NCI-H2029 (cell line): Measurements from ENCODE around the gene ACSS3.
A peak's percentile ranks its signal among the peaks of the same experiment; 100 is the strongest.

Source experiments
- DNase-seq: peaks from one replicate; lab custom pipeline; 2025; lab: John Stamatoyannopoulos, UW

Gene ACSS3

DNA sequence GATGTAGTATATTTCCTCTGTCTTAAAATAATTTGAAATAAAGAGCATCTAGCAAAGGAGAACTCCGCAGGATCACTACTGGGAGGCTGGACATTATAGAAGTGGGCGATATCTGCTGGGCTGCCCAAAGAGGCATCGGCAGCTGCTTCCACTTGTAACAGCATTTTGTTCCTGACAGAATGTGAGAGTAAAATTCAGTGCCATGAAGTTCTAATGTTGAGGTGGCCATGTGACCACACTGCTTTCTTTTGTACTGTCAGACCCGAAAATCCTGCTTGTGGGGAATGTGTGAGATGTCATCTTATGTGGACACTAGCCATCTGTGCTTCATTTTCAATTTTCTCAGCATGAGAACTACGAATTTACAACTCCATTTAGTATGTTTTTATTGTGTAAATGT lies 151.9 kb downstream of the ACSS3 start:
- no peak for DNase-seq

DNA sequence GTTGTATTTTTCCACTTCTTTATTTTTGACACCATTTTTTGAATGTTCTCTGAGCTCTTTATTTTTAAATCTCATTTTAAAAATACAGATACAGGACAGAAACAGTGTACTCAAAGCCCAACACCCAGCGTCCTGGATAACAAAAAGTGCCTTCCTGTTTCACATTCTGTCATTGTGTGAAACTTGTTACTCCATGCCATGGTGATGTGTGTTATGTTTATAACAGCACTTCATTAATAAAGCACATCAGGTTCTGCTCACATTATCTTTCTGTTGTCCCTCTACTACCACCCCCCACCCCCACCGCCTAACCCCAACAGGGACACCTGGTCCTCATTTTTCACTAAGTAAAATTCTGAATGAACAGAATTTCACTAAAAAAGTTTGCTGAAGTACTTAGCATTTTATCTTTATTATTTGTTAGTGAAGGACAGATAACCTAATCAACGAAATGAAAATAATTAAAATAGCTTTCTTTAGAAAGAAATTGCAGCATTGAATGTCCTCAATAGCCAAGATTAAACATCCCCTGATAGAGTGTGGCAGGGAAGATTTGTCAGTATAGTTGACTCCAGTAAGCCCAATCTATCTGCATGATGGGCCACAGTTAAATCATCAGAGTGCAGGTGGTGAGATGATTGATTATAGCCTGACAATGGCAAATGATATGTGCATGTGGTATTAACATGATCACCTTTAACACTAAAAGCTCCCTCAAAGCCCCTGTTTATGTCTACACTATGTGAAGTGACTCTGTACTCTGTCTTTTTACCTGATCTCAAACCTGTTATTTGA lies 153.9 kb downstream of the ACSS3 start:
- no peak for DNase-seq

DNA sequence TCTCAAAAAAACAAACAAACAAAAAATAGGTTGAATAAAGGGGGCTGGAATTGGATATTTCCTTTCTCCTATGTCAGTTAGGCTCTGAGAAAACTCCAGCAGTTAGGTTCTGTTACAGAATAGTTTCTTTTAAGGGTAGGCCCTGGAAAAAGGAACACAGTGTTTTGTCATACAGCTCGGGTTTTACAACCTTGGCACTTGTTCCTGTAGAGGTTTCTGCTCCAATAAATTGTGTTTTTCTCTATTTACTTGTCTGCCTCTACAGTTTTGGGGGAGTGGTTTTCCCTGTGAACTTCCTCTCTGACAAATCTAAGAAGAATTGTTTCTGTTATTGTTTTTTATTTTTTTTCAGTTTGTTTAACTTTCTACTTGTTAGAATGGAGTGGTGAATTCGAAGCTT lies 167.6 kb downstream of the ACSS3 start:
- DNase-seq, result no peak

DNA sequence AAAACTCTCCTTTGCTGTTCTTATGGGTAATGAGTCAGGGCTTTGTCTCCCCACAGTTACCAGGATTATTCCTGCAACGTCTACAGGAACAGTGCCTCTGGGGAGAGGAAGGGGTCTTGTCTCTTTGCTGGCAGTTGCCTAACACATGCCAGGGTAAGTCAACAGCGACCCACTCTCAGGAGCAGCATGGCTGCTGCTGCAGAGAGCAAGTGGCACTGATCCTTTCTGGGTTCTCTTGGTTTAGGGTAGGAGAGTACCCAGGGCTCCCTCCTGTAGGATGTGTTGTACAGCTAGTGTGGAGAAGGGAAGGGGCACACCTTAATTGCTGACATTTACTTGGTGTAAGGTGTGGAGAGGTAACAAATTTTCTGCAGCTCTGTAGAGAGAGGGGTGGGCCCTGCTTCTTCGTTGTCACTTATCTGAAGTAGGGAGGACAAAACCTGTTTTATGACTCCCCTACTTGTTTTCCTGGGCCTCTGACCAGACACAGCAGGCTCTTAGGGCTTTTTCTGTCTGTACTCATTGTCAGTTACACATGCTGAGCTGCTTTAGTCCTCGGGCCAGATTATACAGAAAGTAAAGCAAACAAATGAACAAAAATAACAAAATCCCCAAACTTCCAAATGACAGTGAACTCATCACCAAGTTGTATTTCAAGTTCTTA lies 168.2 kb downstream of the ACSS3 start:
- DNase-seq, result no peak

DNA sequence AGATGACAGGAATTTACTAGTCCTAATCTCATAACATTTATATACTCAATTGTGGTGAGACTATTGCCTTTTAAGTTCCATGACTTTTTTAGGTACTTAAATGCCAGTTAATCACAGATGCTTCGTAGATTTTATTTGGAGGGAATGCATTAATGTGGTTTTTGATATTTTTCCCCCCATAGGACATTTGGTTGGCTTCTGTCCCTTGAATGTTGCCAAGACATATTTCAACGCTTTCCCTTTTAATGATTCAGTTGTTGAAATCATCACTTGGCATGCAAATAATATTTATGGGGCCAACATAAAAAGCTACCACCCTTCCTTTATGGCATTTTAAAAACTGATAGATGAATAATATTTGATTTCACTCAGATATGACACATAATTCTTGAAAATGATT lies 172.1 kb downstream of the ACSS3 start:
- DNase-seq, result no peak

DNA sequence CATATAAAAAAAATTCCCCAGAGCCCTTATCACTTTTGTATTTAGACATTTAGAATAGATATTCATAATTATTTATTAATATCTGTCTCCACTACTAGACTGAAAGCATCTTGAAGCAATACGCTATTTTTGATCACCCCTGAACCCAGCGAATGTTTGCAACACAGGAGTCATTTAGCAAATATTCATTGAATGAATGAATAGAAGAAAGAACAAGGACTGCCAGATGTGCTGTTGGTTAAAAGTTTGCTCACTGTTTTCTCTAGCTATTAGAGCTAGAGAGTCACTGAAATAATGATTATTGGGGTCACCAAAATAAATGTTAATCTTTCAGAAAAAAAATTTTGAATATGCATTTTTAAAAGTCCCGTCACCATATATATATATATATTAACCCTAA lies 174.3 kb downstream of the ACSS3 start:
- DNase-seq, result no peak

DNA sequence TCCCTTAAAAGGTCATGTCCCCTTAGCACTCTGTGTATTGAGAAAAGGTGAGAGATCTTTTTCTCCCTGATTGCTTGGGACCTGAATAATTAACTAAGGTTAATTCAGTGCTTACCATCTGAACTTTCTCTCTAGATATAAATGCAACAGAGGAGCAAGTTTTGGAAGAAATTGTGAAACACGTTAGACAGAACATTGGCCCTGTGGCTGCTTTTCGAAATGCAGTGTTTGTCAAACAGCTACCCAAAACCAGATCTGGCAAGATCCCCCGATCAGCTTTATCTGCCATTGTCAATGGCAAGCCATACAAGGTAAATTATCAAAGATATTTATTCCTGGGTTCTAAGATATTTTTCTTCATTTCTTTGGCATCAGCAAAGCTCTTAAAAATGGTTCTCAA lies 175.5 kb downstream of the ACSS3 start:
- DNase-seq, result no peak

DNA sequence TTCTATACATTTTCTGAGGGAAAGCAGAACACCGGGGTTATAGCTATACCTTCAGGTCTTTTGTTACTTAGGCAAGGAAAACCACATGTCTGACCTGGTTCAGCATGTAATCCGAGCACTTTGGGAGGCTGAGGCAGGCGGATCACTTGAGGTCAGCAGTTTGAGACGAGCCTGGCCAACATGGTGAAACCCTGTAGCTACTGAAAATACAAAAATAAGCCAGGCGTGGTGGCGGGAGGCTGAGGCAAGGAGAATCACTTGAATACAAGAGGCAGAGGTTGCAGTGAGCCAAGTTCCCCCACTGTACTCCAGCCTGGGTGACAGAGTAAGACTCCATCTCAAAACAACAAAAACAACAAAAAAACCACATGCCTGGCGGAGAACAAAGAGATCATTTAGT lies 177.6 kb downstream of the ACSS3 start:
- no peak for DNase-seq

DNA sequence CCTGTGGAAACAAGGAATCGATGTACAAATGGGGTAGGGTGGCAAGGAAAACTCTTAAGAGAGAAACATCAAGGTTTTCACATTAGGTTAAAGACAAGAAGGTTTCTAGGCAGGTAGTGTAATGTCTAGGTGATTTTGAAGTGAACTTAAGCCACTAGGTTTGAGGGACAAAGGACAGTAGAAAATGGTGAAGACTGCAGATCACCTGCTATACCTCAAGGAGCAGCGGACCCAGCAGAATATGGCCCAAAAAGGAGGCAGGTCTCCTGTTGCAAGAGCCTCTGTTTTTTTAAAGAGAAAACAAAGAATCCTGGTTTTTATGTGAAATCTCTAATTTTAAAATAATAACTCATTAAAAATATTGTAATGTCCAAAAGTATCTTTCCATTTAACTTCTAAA lies 178.1 kb downstream of the ACSS3 start:
- DNase-seq, result no peak

DNA sequence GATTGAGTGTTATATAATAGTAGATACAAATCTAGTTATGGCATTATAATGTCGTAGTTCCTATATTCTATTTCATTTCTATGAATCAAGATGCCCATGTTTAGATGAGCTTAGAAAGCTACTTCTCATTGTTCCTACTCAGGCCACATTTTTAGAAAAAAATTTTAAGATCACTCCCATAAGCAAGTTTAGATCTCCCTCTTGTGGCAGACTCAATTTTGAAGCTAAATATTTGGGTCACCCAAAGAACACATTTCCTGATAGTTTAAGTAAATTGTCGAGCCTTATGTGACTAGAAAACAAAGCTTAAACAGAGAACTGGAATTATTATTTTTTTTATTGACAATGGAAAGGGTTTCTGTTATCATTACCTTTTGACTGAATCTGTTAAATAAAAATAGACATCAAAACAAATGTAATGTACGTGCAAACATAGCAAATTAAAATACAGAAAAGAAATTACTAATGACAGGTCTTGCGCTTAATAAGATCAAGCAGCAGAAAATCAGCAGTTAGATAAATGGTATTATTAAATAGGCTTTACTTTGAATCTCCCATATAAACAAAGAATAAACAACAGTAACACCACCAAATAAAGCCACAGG lies 180.2 kb downstream of the ACSS3 start:
- DNase-seq, result peak; percentile 31

DNA sequence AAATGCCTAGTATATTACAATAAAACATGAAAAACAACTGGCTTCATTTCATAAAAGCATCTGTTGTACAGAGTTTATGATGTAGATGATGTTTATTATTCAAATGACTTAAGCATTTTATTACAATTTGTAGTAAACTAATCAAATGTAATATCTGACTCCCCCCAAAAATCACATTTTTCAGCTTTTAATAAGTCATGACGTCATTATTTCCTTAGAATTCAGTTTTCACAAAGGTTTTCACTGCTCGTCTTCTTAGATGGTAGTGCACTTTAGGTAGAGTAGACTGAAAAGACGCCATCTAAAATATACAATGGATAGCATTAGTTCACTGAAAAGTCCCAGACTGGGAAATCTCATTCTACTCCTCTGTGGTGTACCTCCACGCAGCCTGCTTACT lies 181.5 kb downstream of the ACSS3 start:
- DNase-seq, result no peak

DNA sequence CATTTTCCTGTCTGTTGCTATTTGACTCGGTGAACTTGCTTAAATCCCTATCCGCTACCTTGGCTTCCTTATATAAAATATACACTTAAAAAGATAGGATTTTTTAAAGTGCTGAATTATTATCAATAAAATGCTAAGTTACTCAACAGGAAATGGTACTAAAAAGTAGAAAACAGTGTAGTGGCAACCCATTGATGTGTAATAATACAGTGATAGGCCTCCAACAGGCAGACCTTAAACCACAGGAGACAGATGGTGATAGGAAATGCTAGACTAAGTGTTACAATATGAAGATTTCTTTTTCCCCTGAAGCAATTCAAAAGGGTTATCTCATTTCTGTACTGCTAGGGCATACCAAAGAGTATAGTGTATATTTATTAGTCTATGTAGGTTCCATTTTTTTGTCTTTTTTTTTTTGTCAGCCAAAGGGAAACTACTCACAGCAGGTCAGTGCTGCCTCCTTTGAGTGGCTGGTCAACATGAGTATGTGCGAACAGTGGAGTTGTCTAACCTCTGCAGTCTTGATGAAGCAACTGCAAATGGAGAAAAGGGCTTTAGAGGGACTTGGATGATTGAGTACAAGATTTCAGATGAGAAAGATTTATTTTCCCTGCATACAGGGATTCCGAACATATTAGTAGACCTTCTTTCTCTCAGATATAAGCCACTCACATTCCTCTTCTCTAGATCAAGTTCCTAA lies 183.8 kb downstream of the ACSS3 start:
- DNase-seq, result no peak

DNA sequence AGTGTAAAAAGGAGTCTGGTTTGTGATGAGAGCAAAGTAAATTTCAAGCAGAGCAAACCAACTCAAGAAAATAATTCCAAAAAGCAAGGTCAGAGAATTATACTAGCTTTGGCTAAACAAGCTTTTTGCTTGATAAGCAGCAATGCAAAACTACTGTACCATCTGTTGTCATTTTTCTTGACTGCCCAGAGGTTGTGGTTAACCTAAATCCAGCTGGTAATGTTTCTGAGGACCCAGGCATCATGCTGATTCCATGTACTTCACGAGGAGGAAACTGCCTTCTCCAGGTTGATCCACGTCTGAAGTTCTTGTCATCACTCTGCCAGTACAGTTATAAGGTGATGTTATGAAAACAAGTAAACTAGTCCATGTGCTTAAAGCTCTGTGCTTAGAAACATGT lies 185.2 kb downstream of the ACSS3 start:
- DNase-seq, result no peak

DNA sequence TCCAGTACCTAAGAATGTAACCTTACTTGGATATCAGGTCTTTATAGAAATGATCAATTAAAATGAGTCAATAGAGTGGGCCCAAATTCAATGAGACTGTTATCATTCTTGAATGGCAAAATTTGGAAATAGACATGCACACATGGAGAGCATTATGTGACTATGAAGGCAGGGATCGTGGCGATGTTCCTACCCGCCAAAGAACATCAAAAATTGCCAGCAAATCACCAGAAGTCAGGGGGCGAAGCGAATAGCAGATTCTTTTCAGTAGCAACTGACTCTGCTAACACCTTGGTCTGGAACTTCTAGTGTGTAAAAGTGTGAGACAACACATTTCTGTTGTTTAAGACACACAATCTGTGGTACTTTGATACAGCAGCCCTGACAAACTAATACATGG lies 192.5 kb downstream of the ACSS3 start:
- no peak for DNase-seq

DNA sequence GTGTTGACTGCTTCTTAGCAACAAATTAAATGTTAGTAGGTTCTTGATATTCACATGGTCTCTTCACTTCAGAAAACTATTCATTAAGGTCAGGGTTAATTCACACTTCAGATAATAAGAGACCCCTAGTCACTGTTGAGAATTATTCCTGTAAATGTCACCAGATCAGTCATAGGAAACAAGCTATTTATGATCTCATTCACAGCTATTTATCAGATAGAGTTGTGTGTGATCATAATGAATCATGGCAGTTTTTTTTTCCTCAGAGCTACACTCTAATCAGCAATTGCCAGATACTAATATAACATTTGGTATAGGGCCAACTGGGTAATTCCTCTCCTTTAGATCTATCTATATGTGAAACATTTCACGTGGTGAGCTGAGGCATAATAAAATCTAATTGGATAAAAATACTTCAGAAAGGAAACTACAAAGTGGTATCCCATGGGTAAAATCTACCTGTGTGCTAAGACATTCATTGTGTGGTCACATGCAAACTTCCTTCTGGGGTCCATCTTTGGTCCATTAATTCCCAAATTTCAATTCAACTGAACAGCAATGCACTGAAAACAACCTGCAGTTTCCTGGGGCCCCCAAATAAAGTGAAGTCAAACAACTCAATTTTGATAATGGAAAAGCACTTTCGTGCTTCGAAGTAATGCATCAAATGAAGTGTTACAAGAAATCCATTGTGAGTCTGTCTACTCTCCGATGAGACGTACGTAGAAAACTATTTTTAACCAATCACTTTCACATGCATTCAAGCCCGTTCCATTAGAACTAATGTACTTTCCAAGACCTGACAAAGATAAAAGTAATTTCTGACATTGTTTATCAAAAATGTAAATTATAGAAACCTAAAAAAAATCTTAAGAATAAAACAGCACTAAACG lies 197.0 kb downstream of the ACSS3 start:
- DNase-seq, result no peak

DNA sequence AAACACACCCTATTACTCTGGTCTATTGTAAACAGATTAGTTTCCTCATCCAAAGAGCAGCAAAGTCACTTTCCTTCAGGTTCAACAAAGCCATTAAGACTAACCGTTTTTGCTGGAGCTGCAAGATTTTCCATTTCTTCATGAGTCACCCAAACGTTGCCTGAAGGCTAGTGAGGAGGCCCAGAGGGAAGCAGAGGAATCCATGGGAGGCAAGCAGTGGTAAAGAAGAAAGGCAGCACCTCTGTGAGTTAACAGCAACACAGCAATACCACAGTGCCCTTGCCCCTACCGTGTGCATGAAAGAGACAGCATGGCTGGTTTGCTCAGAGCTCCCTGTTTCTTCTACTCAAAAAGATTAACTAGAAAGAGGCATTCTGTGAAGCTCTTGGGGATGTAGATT lies 206.3 kb downstream of the ACSS3 start:
- DNase-seq, result no peak

DNA sequence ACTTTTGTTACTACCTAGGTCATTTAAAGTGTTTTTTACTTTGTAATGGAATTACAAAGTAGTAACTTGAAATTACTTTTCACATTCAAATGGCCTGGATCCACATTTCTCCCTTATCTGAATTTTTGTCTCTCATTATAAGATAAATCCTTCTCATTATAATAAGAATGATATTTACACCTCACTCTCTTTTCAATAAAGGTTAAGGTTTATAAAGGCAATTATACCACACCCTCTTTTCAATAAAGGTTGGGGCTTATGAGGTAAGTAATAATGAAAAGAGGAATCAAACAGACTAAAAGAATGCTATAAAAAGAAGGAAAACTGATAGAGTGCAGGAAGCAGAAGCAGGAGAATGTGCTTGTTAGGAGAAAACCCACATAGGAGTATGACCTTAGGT lies 210.8 kb downstream of the ACSS3 start:
- DNase-seq, result no peak

DNA sequence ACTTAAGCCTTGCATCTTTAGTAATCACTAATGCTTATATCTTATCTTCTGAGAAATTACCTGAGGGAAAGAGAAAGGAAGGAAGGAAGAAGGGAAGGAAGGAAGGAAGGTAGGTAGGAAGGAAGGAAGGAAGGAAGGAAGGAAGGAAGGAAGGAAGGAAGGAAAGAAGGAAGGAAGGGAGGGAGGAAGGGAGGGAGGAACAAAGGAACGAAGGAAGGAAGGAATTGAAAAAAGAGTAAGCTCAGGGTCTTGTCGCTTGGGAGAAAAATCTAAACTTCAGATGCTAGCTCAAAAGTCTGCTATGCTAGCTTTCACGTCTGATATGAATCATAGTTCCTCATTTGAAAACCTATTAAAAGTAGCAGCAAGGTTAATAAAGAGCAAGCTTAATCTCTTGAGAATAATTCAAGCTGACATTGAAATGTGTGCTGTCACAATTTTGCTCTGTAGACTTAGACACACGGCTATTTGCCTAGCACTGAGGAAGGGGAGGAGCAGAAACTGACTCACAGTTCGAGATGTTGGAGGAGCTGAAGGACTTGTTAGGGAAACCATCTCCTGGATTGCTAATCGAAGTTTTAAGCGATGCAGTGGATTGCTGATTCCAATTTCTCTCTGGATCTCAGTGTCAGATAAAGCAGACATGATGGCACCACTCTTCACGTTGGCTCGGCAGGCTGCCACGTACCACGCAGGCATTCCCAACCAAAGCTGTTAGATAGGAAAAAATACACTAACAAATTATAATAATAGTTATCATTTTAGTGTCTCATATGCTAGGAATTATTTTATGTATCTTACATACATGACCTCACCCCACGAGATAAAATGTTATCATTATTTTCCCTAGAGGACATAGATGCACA lies 216.7 kb downstream of the ACSS3 start:
- DNase-seq, result no peak

DNA sequence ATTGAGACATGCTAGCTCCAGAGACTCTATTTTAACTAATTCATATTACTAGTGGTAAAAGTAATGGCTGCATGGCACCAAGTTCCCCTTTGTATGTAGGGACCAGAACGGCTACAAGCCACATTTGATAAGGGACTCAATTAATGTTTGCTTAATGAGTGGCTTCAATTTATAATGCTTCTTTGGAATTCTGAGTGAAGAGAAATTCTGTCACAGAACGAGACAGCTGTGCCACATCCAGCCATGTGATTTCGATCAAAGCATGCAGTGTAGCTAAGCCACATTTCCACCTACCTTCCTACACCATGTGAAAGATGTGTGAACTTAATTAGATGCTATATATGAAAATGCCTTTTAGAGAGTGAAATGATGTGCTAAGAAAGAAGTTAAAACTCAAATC lies 217.4 kb downstream of the ACSS3 start:
- no peak for DNase-seq

DNA sequence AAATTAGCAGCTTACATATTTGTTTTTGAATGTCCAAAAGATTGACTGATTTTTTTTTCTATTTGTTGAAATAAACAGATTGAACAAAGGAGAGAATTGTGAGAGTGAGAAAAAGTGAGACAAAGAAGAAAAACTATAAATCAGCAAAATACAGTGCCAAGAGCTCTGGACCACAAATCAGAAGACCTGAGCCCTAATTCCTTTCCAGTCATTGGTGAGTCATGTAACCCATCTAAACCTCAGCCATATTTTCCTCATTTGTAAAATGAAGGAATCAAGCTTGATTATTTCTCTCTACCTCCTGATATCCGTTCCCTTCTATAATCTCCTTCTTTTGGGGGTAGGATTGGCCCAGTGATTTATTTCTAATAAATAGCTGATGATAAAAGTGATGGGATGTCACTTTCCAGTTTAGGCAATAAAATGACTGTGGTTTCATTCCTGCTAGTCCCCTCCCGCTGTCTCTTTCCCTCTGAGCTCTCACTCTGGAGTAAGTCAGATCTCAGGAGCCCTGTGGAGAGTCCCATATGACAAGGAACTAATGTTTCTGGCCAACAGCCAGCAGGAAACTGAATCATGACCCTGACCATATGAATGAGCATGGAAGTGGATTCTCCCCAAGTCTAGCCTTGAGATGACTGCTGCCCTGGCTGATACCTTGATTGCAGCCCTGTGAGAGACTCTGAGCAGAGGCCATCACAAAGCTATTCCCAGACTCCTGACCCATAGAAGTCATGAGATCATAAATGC lies 218.9 kb downstream of the ACSS3 start:
- DNase-seq, result peak; percentile 37
